ENCODE data around the gene ISCU. TPM values are rescaled to one million over a fixed set of nuclear protein-coding genes. Genes with fewer than 3 reads are reported as not detected.

ISCU gene
- total and polyA plus RNA-seq, 2 of the 8 experiments (the other 6 are each of a cell fraction or from before 2014, with no cell fraction given): 72.1 to 78.1 TPM

DNA sequence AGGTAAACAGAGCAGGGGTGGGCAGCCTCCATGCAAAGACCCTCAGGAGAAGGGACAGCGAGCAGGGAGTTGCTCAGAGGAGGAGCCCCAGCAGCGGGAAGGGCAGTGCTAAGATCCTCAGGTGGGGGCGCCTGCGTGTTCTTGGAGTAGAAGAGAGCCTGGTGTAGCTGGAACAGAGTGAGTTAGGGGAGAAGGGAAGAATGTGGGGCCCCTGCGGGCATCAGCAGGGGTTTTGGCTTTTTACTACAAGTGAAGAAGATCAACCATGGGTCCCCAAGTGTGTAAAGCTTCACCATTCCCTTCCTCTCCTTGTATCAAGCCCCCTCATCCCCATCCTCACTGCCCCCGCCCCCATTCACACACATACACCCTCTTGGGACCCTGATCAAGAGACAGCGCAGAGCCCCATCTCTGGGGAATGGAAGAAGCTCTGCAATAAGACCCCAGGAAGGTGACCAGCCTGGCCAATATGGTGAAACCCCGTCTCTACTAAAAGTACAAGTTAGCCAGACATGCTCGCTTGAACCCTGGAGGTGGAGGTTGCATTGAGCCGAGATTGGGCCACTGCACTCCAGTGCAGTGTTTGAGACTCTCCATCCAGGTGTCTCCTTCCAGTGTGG is 45.7 kb downstream of the ISCU start:
- no peak overlapping the region for H2BK12ac ChIP-seq (ENCODE audit: low read depth, low read length)
- H3K9me3 ChIP-seq (ENCODE audit: insufficient read depth in 2 of 2, low read depth in 1 of 2, low read length in 1 of 2): no peaks in the 10 kb centered on the region
- H3K4ac ChIP-seq (replicated peaks; ENCODE audit: insufficient read length, low read depth, low read length): no peak overlapping the region
- POLR2A ChIA-PET (ENCODE audit: partially characterized antibody): interaction anchor here (0.6 to 1.4 kb wide), 7 partner anchors 10 to 159 kb away, joined by 3 to 4 read pairs (median 3); partner anchors contain the start of genes ISCU and TMEM119
- H2BK5ac ChIP-seq (ENCODE audit: low read depth, low read length): no peak overlapping the region
- no peak overlapping the region for H3K18ac ChIP-seq (ENCODE audit: extremely low read depth, low read length)
- H2BK15ac ChIP-seq (ENCODE audit: low read length): peak overlapping the region; percentile 46; the same call in 1 of the 2 replicates
- no peaks in the 10 kb centered on the region for H3K36me3 ChIP-seq (ENCODE audit: control insufficient read depth in 2 of 4, insufficient read depth in 4 of 4, low read length in 3 of 4)
- H3K4me2 ChIP-seq (ENCODE audit: insufficient read depth in 1 of 2, low read depth in 2 of 2, low read length in 2 of 2): no peak overlapping the region
- peaks cover 0 to 9% (median 0%) of the 10 kb centered on the region in 4 experiments; a peak in 3 of 7 replicates for H3K4me1 ChIP-seq (replicated peaks in 1 of 4; ENCODE audit: control insufficient read depth in 3 of 4, insufficient read depth in 4 of 4, low read length in 3 of 4)
- no peaks in the 10 kb centered on the region for H3K79me1 ChIP-seq (ENCODE audit: low read depth, low read length)
- no peak overlapping the region for H3K27ac ChIP-seq (ENCODE audit: low read depth, low read length)
- H3K79me2 ChIP-seq (ENCODE audit: control insufficient read depth in 1 of 2, insufficient read depth in 2 of 2, low read length in 2 of 2): no peaks in the 10 kb centered on the region
- no peak overlapping the region for H2AFZ ChIP-seq (ENCODE audit: low read length)
- H2BK20ac ChIP-seq (ENCODE audit: low read length): 0 out of 2 replicates have a peak overlapping the region, but pooled peaks have one; percentile 18
- no peak overlapping the region for H4K8ac ChIP-seq (ENCODE audit: extremely low read depth, insufficient read depth, low read length)
- H3K23ac ChIP-seq (ENCODE audit: insufficient read length): no peak overlapping the region
- H3K56ac ChIP-seq (replicated peaks; ENCODE audit: insufficient read length, low read depth, low read length): no peak overlapping the region
- no peak for FAIRE-seq
- no peaks in the 10 kb centered on the region for H3K27me3 ChIP-seq (replicated peaks in 1 of 4; ENCODE audit: control insufficient read depth in 3 of 4, extremely low read depth in 1 of 4, insufficient read depth in 3 of 4, low read length in 3 of 4)
- H3K23me2 ChIP-seq (ENCODE audit: low read depth, low read length): peaks cover 9% of the 10 kb centered on the region; the same call in 1 of the 2 replicates
- no peak overlapping the region for H2AK5ac ChIP-seq (ENCODE audit: low read depth, low read length)
- H3K14ac ChIP-seq (ENCODE audit: insufficient read length): no peak overlapping the region
- 77% methylated on average over 10 of the region's 10 CpGs; no CpG with 5 or more reads in 1 of the 2 experiments for WGBS, 2 experiments (ENCODE audit: extremely low coverage in 1 of 2, insufficient coverage in 1 of 2, insufficient read length in 1 of 2, insufficient replicate concordance in 2 of 2, low coverage in 1 of 2, low lambda C conversion rate in 2 of 2, missing lambda C conversion rate in 1 of 2)
- no peak overlapping the region for H4K91ac ChIP-seq (replicated peaks; ENCODE audit: insufficient read length, low read length)
- H4K20me1 ChIP-seq (replicated peaks in 1 of 2; ENCODE audit: control insufficient read depth in 1 of 2, insufficient read depth in 2 of 2, low read length in 2 of 2): no peaks in the 10 kb centered on the region
- no peak for DNase-seq (ENCODE audit: low read depth in 1 of 2, low spot score in 2 of 2)
- H3K4me3 ChIP-seq (ENCODE audit: extremely low read depth in 1 of 4, insufficient read depth in 2 of 4, low read depth in 3 of 4, low read length in 4 of 4): no peak overlapping the region
- H4K5ac ChIP-seq (ENCODE audit: insufficient read length, low read depth, low read length): no peak overlapping the region
- CTCF ChIA-PET (ENCODE audit: partially characterized antibody): interaction anchor here (1.0 to 22.5 kb wide), 7 partner anchors 10 to 196 kb away, joined by 3 to 523 read pairs (median 3); partner anchors contain the start of genes ISCU, SART3 and TMEM119
- H3K9ac ChIP-seq (replicated peaks in 1 of 4; ENCODE audit: extremely low read depth in 1 of 4, low read depth in 3 of 4, low read length in 3 of 4): no peak overlapping the region
- H2BK120ac ChIP-seq (replicated peaks; ENCODE audit: low read depth, low read length): no peak overlapping the region
- TF ChIP-seq, protein P1, sequence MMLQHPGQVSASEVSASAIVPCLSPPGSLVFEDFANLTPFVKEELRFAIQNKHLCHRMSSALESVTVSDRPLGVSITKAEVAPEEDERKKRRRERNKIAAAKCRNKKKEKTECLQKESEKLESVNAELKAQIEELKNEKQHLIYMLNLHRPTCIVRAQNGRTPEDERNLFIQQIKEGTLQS (IDR thresholded peaks at IDR 0.05; ENCODE audit: insufficient read depth, low read depth, low read length): no peak
- TF ChIP-seq, protein P2, sequence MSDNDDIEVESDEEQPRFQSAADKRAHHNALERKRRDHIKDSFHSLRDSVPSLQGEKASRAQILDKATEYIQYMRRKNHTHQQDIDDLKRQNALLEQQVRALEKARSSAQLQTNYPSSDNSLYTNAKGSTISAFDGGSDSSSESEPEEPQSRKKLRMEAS (IDR thresholded peaks at IDR 0.05): no peak
- TF ChIP-seq CEBPB (IDR thresholded peaks at IDR 0.05; ENCODE audit: low read depth, low read length): no peak
- TF ChIP-seq ASH2L (IDR thresholded peaks at IDR 0.05; ENCODE audit: low read length): no peak
- TF ChIP-seq POLR2A (IDR thresholded peaks at IDR 0.05; ENCODE audit: control extremely low read depth in 1 of 2, low read depth in 2 of 2, low read length in 2 of 2): no peak
- no peak for TF ChIP-seq ZNF274 (IDR thresholded peaks at IDR 0.05; ENCODE audit: borderline replicate concordance, extremely low read depth, low read length)
- no peak for TF ChIP-seq CREB1 (IDR thresholded peaks at IDR 0.05)
- no peak for TF ChIP-seq BRCA1 (IDR thresholded peaks at IDR 0.05; ENCODE audit: low read depth, low read length)
- no peak for TF ChIP-seq NANOG (IDR thresholded peaks at IDR 0.05; ENCODE audit: insufficient read depth, low read depth, low read length, poor library complexity, severe bottlenecking)
- TF ChIP-seq SIX5 (IDR thresholded peaks at IDR 0.05; ENCODE audit: low read depth, low read length): no peak
- no peak for TF ChIP-seq TBP (IDR thresholded peaks at IDR 0.05; ENCODE audit: low read depth, low read length)
- TF ChIP-seq, protein P3, sequence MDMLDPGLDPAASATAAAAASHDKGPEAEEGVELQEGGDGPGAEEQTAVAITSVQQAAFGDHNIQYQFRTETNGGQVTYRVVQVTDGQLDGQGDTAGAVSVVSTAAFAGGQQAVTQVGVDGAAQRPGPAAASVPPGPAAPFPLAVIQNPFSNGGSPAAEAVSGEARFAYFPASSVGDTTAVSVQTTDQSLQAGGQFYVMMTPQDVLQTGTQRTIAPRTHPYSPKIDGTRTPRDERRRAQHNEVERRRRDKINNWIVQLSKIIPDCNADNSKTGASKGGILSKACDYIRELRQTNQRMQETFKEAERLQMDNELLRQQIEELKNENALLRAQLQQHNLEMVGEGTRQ (IDR thresholded peaks at IDR 0.05; ENCODE audit: low read length): no peak

Data from H1 (cell line).